A549 treated with Hydrocortisone at 1 μM for 4 hours (cell line): ENCODE results near the gene CCNC. TPM values are rescaled to one million over a fixed set of nuclear protein-coding genes. Genes with fewer than 3 reads are reported as not detected.

Experiments used
- total RNA-seq: library from RNA; stranded (reverse); fragments of 200-300 nt; extraction: Qiagen RNA extraction; gene quantifications from 5 replicates; pipeline ENCODE4 v1.2.3, GENCODE V29; 2022

CCNC gene
- total RNA-seq = 25.6 to 36.9 TPM (median 28.9 TPM) in 5 replicates

GRCh38 chr6:99568103-99568933 lies at the start of gene CCNC:
Gene CCNC (minus strand): TSS chr6:99568660. CDS start chr6:99568527, 133 bp downstream.

GRCh38 chr6:99606656-99607415 lies 38.4 kb upstream of the CCNC start, which contains the start of gene PRDM13:
Gene PRDM13 (plus strand): TSS chr6:99606833. CDS start chr6:99607035, 202 bp downstream.

Other genes with a start within 250 kb of the CCNC start
- 6.0 to 7.3 TPM (median 7.1 TPM) in 5 replicates for gene FAXC, start 219.0 kb downstream of the CCNC start, total RNA-seq
- 10.1 to 11.7 TPM (median 11.0 TPM) in 5 replicates for gene COQ3, start 174.5 kb downstream of the CCNC start, total RNA-seq
- gene PNISR, start 143.4 kb downstream of the CCNC start, total RNA-seq = 18.5 to 28.8 TPM (median 26.7 TPM) in 5 replicates
- gene USP45, start 53.2 kb downstream of the CCNC start, total RNA-seq = 4.0 to 5.5 TPM (median 4.9 TPM) in 5 replicates
- 0.71 to 1.1 TPM (median 0.83 TPM) in 5 replicates for gene PRDM13, start 38.2 kb upstream of the CCNC start, total RNA-seq